ENCODE results near the gene DLX2.
"Not testable (repeated sequence)": the region's sequence is repeated elsewhere in the genome, so short reads cannot be mapped to it uniquely, and the experiment has no call there.

The DLX2 gene

DNA sequence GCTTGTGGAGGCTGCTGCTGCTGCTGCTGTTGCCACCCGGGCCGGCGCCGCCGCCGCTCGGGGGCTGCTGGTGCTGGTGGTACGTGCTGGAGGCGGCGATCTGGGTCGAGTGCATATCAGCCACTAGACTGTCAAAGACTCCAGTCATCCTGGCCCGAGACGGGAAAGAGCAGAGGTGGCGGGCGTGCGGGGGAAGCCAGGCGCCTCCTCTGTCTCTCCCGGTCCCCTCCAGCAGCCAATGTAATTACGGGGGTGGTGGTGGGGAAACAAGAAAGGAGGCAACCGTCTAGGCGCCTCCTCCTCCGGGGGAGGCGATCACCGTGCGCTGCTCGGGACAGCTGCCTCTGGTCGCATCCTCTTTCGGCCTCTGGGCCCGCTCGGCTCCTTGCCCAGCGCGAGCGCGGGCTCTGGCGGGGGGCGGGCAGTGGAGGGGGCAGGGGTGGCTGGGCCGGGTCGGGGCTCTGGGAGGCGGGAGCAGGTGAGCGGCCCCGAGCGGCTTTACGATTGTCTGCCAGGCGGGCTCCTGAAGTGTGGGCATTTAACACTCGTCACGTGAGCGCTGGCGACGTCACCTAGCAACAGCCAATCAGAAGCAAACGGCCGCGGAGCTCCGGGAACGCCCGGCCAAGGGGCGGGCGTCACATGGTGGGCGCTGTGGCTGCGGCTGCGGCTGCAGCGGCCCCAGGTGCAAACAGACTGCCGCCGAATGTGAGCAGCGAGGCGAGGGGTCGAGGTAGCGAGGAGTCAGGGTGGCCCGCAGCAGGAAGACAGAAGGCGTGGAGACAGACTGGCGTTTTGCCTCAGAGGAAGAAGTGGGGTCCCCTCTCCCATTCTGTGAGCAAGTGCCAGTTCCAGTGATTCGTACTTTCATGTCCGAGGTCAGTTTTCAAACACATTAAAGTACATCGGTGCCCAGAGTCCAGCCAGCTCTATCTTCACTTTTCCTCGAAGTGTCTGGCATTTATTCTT, at the start of gene DLX2:
DLX2 (minus strand) TSS at position 510 of the 969 bp plus-strand sequence; CDS start at position 148, 362 bp downstream.
- peak; percentile 82 for DNase-seq

DNA sequence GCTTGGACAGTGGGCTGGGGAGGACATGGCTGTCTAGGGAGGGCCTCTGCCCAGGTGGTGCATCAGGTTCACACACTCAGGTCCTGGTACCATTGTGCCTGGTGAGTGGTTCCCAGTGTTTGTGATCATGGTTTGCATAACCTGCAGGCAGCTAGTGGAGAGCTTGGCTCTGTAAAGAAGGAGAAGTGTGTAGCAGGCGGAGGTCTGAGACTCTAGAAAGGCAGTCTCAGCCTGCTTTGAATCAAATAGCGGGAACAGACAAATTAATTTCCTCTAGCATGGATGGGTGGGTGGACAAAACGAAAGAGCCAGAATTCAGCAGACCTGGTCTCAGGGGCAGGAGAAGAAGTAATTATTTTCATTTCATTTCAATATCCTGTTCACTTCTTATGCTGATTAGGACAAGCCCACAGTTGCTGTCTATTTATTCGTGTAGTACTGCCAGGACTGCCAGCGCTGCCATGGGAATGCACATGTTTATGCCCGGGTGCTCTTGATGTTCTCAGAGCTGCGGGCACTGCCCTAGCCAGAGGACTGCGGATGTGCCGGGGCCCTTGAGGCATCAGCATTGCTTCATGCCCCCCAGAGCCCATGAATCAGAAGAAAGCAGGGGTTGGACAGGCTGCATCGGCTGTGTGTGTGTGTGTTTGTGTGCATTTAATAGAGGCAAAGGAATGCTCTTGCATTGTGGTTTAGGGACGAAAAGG, 45.4 kb upstream of the DLX2 start:
- no peak for DNase-seq

GRCh38 chr2:172143817-172144216, 41.1 kb upstream of the DLX2 start:
- no peak for DNase-seq

DNA sequence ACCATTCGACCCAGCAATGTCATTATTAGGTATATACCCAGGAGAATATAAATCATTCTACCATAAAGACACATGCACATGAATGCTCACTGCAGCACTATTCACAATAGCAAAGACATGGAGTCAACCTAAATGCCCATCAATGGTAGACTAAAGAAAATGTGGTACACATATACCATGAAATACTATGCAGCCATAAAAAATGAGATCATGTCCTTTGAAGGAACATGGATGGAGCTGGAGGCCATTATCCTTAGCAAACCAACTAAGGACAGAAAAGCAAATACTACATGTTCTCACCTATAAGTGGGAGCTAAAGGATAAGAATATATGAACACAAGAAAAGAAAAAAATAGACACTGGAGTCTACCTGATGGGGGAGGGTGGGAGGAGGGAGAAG, 36.0 kb upstream of the DLX2 start:
- not testable (repeated sequence) for DNase-seq

GRCh38 chr2:172137943-172138342, 35.2 kb upstream of the DLX2 start:
- DNase-seq = no peak

GRCh38 chr2:172137109-172137508, 34.4 kb upstream of the DLX2 start:
- no peak for DNase-seq

- no peak for DNase-seq
Observed at GRCh38 chr2:172135446-172135845, 32.7 kb upstream of the DLX2 start.

GRCh38 chr2:172134270-172134669, 31.6 kb upstream of the DLX2 start:
- DNase-seq = no peak

- no peak for DNase-seq
Observed at GRCh38 chr2:172131713-172132555, 29.2 kb upstream of the DLX2 start.

DNA sequence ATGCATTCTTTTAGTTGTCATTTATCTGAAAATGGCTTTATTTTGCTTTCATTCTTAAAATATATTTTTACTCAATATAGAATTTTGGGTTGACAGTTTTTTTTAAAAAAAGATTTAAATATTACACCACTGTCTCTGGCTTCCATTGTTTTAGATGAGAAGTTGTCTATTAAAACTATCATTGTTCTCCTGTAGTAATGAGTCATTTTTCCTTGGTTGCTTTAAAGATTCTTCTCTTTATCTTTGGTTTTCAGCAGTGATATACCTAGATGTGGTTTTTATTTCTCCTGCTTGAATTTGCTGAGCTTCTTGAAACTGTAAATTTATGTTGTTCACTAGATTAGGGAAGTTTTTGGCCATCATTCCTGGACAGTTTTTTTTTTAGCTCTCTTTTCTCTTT, 26.7 kb upstream of the DLX2 start:
- no peak for DNase-seq

GRCh38 chr2:172128484-172128883, 25.8 kb upstream of the DLX2 start:
- DNase-seq = no peak

- no peak for DNase-seq
Observed at GRCh38 chr2:172120118-172120517, 17.4 kb upstream of the DLX2 start.

GRCh38 chr2:172119089-172119488, 16.4 kb upstream of the DLX2 start:
- no peak for DNase-seq

GRCh38 chr2:172116107-172116506, 13.4 kb upstream of the DLX2 start:
- no peak for DNase-seq

- no peak for DNase-seq
Observed at GRCh38 chr2:172114579-172114978, 11.9 kb upstream of the DLX2 start.

DNA sequence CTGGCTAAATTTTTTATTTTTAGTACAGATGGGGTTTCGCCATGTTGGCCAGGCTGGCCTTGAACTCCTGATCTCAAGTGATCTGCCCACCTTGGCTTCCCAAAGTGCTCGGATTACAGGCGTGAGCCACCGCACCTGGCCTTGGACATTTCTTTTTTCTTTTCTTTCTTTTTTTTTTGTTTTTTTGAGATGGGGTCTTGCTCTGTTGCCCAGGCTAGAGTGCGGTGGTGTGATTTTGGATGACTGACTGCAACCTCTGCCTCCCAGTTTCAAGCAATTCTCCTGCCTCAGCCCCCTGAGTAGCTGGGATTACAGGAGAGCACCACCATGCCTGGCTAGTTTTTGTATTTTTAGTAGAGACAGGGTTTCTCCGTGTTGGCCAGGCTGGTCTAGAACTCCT, 11.5 kb upstream of the DLX2 start:
- DNase-seq = not testable (repeated sequence)

DNA sequence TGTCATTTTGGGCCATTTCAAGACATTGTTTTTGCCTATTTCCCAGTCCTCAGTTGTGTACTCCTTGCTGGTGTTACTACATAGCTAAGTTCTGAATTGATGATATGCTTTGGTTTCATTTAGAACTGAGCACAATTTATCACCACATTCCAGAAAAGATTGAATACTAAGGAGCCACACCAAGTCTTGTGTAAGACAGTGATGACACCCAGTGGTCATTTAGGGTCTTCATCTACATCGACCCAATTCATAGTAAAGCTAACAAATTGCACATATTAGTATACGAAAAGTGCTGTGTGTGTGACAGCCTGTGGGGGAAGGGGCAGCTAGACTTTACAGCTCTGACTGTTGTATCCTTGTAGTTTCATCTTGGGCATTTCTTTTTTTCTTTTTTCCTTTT, 10.9 kb upstream of the DLX2 start:
- DNase-seq = no peak

DNA sequence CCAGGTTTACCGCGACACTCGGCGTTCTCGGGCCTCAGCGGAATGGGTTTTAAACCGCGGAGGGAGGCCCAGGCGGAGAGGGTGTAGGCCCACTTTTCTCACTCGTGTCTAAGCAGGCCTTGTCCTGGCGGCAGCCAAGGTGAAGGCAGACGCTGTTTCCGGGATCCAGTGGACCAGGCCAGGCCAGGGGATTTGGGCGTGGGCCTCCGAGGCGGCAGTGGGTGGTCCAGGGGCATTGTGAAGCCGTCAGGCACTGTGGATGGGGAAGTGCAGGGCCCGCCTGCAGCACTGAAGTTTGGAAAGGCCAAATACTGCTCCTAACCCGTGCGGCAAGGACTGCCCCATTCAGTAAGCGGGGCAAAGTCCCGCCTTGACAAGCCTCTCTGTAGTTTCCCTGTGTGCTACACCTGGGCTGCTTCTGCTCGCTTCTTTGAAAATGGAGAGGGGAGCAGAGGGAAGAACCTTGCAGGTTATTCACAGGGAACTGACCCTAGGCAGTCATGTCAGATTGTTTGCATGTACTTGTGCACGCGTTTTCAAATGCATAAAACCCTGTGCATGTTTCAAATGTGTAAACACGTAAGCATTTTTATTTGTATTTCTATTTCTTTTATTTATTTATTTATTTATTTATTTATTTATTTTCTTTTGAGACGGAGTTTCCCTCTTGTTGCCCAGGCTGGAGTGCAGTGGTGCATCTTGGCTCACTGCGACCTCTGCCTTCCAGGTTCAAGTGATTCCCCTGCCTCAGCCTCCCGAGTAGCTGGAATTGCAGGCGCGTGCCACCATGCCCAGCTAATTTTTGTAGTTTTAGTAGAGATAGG, 7.5 kb upstream of the DLX2 start:
- DNase-seq = no peak

DNA sequence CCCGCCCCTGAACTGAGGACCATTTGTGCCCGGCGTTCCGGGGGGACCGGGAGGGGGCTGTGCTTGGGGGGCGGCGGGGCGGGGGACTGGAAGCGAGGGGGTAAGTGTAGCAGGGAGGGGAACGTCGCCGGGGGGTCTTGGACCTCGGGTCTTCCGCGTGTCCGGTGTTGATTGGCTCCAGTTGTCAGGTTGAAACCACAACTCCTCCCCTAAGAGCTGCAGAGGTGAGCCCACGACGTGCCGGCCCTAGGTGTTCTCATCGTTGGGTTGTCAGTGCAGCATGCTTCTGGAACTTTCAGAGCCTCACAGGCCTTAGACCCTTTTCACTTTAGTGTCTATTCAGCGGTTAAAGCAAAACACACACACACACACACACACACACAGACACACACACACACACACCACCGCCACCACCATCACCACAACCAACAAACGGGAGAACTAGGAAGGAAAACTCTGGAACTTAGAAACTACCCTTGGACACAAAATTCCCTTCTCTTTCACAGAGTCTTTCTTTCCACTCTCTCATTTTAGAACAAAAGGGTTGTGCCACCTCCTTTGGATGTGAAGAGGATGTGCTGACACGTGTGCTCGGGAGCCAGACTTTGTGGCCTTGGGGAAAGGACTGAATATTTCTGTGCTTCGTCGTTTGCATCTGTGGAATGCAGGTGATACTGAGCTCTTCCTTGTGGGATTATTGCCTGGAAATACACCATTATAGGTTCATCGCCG, 6.7 kb upstream of the DLX2 start:
- no peak for DNase-seq

DNA sequence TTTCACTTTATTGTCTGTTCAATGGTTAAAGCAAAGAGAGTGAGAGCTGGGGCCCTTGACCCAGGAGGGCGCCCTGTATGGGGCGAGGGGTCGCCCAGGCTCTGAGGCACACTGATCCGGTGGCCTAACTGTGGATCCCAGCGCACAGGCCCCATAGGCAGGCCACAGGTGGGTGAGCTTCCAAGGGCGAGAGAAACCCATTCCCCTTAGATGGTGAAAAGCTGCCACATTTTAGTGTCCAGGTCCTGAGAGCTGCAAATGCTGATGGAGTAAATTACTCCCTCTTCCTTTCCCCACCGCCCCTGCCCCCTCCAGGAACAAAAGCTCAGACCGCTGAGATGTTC, 5.9 kb upstream of the DLX2 start:
- DNase-seq = no peak
